Smooth muscle cell (in vitro differentiated cells): Measurements from ENCODE around the gene NDUFB8. TPM values are rescaled to one million over a fixed set of nuclear protein-coding genes. Genes with fewer than 3 reads are reported as not detected.

Experiments
- DNase-seq: peaks from one replicate; lab custom pipeline; 2025; ENCODE audit not compliant: unreplicated experiment; lab: John Stamatoyannopoulos, UW
- H2AFZ ChIP-seq: fragments of 200-600 bp; sonication (generic); 2 replicates; pipeline ENCODE4 v1.6.0; 2016; ENCODE audit warnings: antibody characterized with exemption, low read depth, mild to moderate bottlenecking
- H3F3A ChIP-seq: fragments of 200-600 bp; sonication (generic); 2 replicates; pipeline ENCODE4 v1.6.0; 2017; ENCODE audit warnings: antibody characterized with exemption, low read depth
- H3K27ac ChIP-seq: fragments of 200-600 bp; sonication (generic); 2 replicates; pipeline ENCODE4 v1.5.1; 2016; ENCODE audit warnings: low read depth, mild to moderate bottlenecking
- H3K27me3 ChIP-seq: fragments of 200-600 bp; sonication (generic); 2 replicates; pipeline ENCODE4 v1.6.1; 2016; ENCODE audit warnings: low read depth, mild to moderate bottlenecking
- H3K36me3 ChIP-seq: fragments of 200-600 bp; sonication (generic); 2 replicates; pipeline ENCODE4 v1.5.1; 2016; ENCODE audit warnings: low read depth
- H3K4me1 ChIP-seq: fragments of 200-600 bp; sonication (generic); 2 replicates; pipeline ENCODE4 v1.5.1; 2016; ENCODE audit warnings: low read depth
- H3K4me2 ChIP-seq: fragments of 200-600 bp; sonication (generic); 2 replicates; pipeline ENCODE4 v1.6.0; 2016; ENCODE audit warnings: mild to moderate bottlenecking
- H3K4me3 ChIP-seq: fragments of 200-600 bp; sonication (generic); 2 replicates; pipeline ENCODE4 v1.5.1; 2016; ENCODE audit warnings: mild to moderate bottlenecking
- H3K79me2 ChIP-seq: fragments of 200-600 bp; sonication (generic); 2 replicates; pipeline ENCODE4 v1.6.0; 2016; ENCODE audit warnings: low read depth, mild to moderate bottlenecking
- H3K9ac ChIP-seq: fragments of 200-600 bp; sonication (generic); 2 replicates; pipeline ENCODE4 v1.6.0; 2016; ENCODE audit warnings: low read depth
- H3K9me3 ChIP-seq: fragments of 200-600 bp; sonication (generic); replicated peaks from 2 replicates; pipeline ENCODE4 v1.5.1; 2016; ENCODE audit warnings: low read depth
- H4K20me1 ChIP-seq: fragments of 200-600 bp; sonication (generic); 2 replicates; pipeline ENCODE4 v1.6.0; 2016; ENCODE audit warnings: low read depth
- CTCF ChIP-seq: fragments of 200-600 bp; sonication (generic); IDR thresholded peaks from 2 replicates; pipeline ENCODE4 v1.5.1; 2017; ENCODE audit warnings: borderline replicate concordance, mild to moderate bottlenecking, antibody characterized with exemption; ENCODE audit not compliant: insufficient read depth, poor library complexity, severe bottlenecking
- WGBS: methylation state at CpG from one replicate; pipeline ENCODE4 v1.1.7; 2016; ENCODE audit warnings: low lambda C conversion rate; 5-methylcytosine and 5-hydroxymethylcytosine counted together
- polyA plus RNA-seq: library from polyadenylated mRNA; unstranded; fragments of >200 nt; fragmentation: Nextera tagmentation; extraction: Ambion mirVana; gene quantifications from 2 replicates; pipeline ENCODE4 v1.2.1, GENCODE V29; 2016
- total RNA-seq: library from RNA; depleted of rRNA; stranded (reverse); fragments of >200 nt; gene quantifications from 2 replicates; pipeline ENCODE4 v1.2.3, GENCODE V29; 2014

The NDUFB8 gene
- total and polyA plus RNA-seq, 2 experiments from 2014 or later, result 128 to 430 TPM

- no peaks in the 10 kb centered on the region for H3K36me3 ChIP-seq
- no peaks in the 10 kb centered on the region for H3K79me2 ChIP-seq
- no peak overlapping the region for H3K4me2 ChIP-seq
- no peaks in the 10 kb centered on the region for H4K20me1 ChIP-seq
- H3K27me3 ChIP-seq, result no peaks in the 10 kb centered on the region
- no peak for TF ChIP-seq CTCF
- no peak overlapping the region for H3K9ac ChIP-seq
- no peaks in the 10 kb centered on the region for H3K9me3 ChIP-seq
- 80% methylated on average over 8 of the region's 8 CpGs for WGBS
- no peaks in the 10 kb centered on the region for H3K4me1 ChIP-seq
- no peaks in the 10 kb centered on the region for H3F3A ChIP-seq
- no peak overlapping the region for H2AFZ ChIP-seq
- no peak overlapping the region for H3K4me3 ChIP-seq
- DNase-seq, result no peak
- H3K27ac ChIP-seq, result no peak overlapping the region
These were observed 20.3 kb downstream of the NDUFB8 start for GRCh38 chr10:100509241-100509840.

GRCh38 chr10:100508691-100509150 lies 20.9 kb downstream of the NDUFB8 start:
- no peaks in the 10 kb centered on the region for H4K20me1 ChIP-seq
- no peak overlapping the region for H3K27ac ChIP-seq
- no peaks in the 10 kb centered on the region for H3K27me3 ChIP-seq
- H2AFZ ChIP-seq, result no peak overlapping the region
- no peaks in the 10 kb centered on the region for H3F3A ChIP-seq
- H3K9ac ChIP-seq, result no peak overlapping the region
- H3K36me3 ChIP-seq, result no peaks in the 10 kb centered on the region
- no peak overlapping the region for H3K4me2 ChIP-seq
- TF ChIP-seq CTCF, result peak; percentile 55
- H3K4me1 ChIP-seq, result no peaks in the 10 kb centered on the region
- H3K79me2 ChIP-seq, result no peaks in the 10 kb centered on the region
- 47% methylated on average over 3 of the region's 3 CpGs for WGBS
- no peak for DNase-seq
- no peak overlapping the region for H3K4me3 ChIP-seq
- no peaks in the 10 kb centered on the region for H3K9me3 ChIP-seq

GRCh38 chr10:100508266-100508665 lies 21.4 kb downstream of the NDUFB8 start:
- H4K20me1 ChIP-seq, result no peaks in the 10 kb centered on the region
- no peak overlapping the region for H2AFZ ChIP-seq
- no peak overlapping the region for H3K9ac ChIP-seq
- no peaks in the 10 kb centered on the region for H3K36me3 ChIP-seq
- no peak overlapping the region for H3K4me3 ChIP-seq
- no peak for TF ChIP-seq CTCF
- H3K27ac ChIP-seq, result no peak overlapping the region
- no peaks in the 10 kb centered on the region for H3K79me2 ChIP-seq
- DNase-seq, result no peak
- H3K9me3 ChIP-seq, result no peaks in the 10 kb centered on the region
- H3K4me2 ChIP-seq, result no peak overlapping the region
- 74% methylated on average over 1 of the region's 1 CpG for WGBS
- H3F3A ChIP-seq, result no peaks in the 10 kb centered on the region
- H3K27me3 ChIP-seq, result no peaks in the 10 kb centered on the region
- no peaks in the 10 kb centered on the region for H3K4me1 ChIP-seq

- TF ChIP-seq CTCF, result no peak
- Histone ChIP-seq H3K4me3 (no peak overlapping the region), H3K27ac (no peak overlapping the region), H3F3A (no peaks in the 10 kb centered on the region), H3K4me2 (no peak overlapping the region), H3K4me1 (peaks cover 8% of the 10 kb centered on the region), H3K9me3 (no peaks in the 10 kb centered on the region), H3K36me3 (no peaks in the 10 kb centered on the region), H2AFZ (no peak overlapping the region), H3K9ac (no peak overlapping the region), H4K20me1 (no peaks in the 10 kb centered on the region), H3K27me3 (no peaks in the 10 kb centered on the region), H3K79me2 (no peaks in the 10 kb centered on the region)
- DNase-seq, result no peak
- 97% methylated on average over 5 of the region's 5 CpGs for WGBS
These were observed 22.3 kb downstream of the NDUFB8 start for GRCh38 chr10:100507357-100507732.
